Measurements from ENCODE around the gene AHCY.
"Not testable (repeated sequence)": the region's sequence is repeated elsewhere in the genome, so short reads cannot be mapped to it uniquely, and the experiment has no call there.

Gene AHCY

GRCh38 chr20:34251619-34252018, 51.5 kb downstream of the AHCY start:
- H3K4me3 ChIP-seq (ENCODE audit: low read depth, low read length): no peak overlapping the region
- no peak for DNase-seq (ENCODE audit: low read depth)
- TF ChIP-seq, protein P1, sequence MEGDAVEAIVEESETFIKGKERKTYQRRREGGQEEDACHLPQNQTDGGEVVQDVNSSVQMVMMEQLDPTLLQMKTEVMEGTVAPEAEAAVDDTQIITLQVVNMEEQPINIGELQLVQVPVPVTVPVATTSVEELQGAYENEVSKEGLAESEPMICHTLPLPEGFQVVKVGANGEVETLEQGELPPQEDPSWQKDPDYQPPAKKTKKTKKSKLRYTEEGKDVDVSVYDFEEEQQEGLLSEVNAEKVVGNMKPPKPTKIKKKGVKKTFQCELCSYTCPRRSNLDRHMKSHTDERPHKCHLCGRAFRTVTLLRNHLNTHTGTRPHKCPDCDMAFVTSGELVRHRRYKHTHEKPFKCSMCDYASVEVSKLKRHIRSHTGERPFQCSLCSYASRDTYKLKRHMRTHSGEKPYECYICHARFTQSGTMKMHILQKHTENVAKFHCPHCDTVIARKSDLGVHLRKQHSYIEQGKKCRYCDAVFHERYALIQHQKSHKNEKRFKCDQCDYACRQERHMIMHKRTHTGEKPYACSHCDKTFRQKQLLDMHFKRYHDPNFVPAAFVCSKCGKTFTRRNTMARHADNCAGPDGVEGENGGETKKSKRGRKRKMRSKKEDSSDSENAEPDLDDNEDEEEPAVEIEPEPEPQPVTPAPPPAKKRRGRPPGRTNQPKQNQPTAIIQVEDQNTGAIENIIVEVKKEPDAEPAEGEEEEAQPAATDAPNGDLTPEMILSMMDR (IDR thresholded peaks at IDR 0.05; ENCODE audit: control insufficient read depth, extremely low read depth, insufficient read depth): no peak

GRCh38 chr20:34250005-34250404, 53.1 kb downstream of the AHCY start:
- TF ChIP-seq, protein P1 (IDR thresholded peaks at IDR 0.05; ENCODE audit: control insufficient read depth, extremely low read depth, insufficient read depth): no peak
- no peak overlapping the region for H3K4me3 ChIP-seq (ENCODE audit: low read depth, low read length)
- no peak for DNase-seq (ENCODE audit: low read depth)

DNA sequence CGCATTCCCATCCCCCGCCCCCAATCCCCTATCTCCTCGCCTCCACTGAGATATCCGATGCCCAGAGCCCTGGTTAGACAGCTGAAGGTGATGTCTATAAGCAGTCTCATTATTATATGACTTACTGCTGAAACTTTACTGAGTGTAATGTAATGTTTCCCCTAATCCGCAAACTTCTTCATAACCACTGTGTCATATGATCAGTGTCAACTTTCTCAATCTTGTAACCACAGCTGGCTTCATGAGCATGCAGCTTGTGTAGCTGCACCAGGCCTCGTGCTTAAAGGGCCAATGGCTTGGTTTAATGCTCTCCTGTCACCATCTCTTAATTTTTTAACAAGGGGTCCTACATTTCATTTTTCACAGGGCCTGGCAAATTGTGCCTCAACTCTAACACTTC, 53.9 kb downstream of the AHCY start:
- H3K4me3 ChIP-seq (ENCODE audit: low read depth, low read length): no peak overlapping the region
- DNase-seq (ENCODE audit: low read depth): no peak
- TF ChIP-seq, protein P1 (IDR thresholded peaks at IDR 0.05; ENCODE audit: control insufficient read depth, extremely low read depth, insufficient read depth): no peak

DNA sequence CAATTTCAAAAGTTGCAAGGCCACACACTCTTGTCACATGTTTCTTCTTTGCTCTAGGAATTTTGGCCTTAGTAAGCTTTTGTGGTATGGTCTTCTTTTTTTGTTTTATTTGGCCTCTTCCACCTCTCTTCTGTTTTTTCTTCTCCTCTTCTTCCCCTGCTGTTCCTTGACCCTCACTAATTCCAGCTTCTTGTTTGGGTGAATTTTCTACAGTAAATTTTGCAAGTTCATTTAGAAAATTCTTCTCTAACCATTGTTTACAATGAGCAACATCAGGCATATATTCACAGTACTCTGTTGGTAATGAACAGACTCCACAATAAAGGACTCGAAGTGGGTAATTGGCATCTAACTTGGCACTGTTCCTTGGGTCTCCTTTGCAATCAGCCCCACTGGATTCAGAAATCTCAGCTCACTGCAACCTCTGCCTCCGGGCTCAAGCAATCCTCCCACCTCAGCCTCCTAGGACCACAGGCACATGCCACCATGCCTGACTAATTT, 57.0 kb downstream of the AHCY start:
- H3K4me3 ChIP-seq (ENCODE audit: low read depth, low read length): no peak overlapping the region
- TF ChIP-seq, protein P1 (IDR thresholded peaks at IDR 0.05; ENCODE audit: control insufficient read depth, extremely low read depth, insufficient read depth): no peak
- no peak for DNase-seq (ENCODE audit: low read depth)

DNA sequence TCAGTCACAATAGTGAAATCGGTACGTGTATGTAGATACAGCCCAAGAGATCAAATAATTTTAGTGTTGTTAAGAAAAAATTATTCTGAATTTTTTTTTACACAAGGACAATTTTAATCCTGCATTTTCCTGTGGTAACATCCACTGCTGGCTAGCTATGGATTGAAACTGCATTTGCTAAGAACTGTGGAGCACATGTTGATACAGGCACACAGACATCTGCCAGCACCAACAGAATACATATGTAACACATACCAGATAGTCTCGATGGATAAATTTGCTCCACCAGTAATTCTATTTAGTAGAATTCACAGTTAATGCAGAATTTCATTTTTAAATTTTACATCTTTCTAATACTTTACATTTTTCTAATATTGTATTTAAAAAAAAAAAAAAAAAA, 59.8 kb downstream of the AHCY start:
- no peak overlapping the region for H3K4me3 ChIP-seq (ENCODE audit: low read depth, low read length)
- no peak for DNase-seq (ENCODE audit: low read depth)
- TF ChIP-seq, protein P1 (IDR thresholded peaks at IDR 0.05; ENCODE audit: control insufficient read depth, extremely low read depth, insufficient read depth): no peak

GRCh38 chr20:34242879-34243278, 60.3 kb downstream of the AHCY start:
- TF ChIP-seq, protein P1 (IDR thresholded peaks at IDR 0.05; ENCODE audit: control insufficient read depth, extremely low read depth, insufficient read depth): no peak
- no peak overlapping the region for H3K4me3 ChIP-seq (ENCODE audit: low read depth, low read length)
- DNase-seq (ENCODE audit: low read depth): no peak

DNA sequence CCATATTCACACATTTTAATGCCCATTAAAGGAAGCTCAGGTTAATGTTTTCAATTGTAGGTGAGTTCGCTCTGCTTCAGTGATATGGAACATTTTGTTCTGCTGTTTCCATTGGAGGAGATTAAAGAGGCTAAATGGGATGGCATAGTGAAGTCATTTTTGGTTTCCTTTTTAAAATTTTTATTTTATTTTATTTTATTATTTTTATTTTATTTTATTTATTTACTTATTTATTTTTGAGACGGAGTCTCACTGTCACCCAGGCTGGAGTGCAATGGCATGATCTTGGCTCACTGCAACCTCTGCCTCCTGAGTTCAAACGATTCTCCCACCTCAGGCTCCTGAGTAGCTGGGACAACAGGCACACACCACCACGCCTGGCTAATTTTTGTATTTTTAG, 61.1 kb downstream of the AHCY start:
- not testable (repeated sequence) for DNase-seq (ENCODE audit: low read depth); H3K4me3 ChIP-seq (ENCODE audit: low read depth, low read length)

Measured in LNCaP clone FGC (cell line).